Measurements from ENCODE around the gene CELF1. TPM values are rescaled to one million over a fixed set of nuclear protein-coding genes. Genes with fewer than 3 reads are reported as not detected.

CELF1 gene
- polyA plus RNA-seq, 1 experiment = 87.2 TPM

DNA sequence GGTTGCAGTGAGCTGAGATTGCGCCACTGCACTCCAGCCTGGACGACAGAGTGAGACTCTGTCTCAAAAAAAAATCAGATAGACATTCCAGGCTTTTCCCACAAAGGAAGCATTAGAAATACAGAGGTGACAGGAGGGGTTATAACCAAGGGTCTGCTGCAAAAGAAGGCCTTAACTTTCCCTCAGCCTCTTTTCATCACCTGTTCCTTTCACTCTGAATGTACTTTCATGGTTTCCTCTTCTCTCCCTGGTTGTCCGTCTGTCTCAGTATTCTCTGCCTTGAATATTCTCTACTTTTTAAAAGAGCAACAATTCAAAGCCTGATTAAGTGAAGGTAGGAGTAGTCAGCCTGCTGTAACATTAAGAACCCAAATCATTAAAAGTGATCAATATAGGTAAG, 50.2 kb downstream of the CELF1 start:
- DNase-seq (ENCODE audit: low read depth, low spot score) = no peak
- Histone ChIP-seq H3K27me3 (ENCODE audit: control insufficient read depth, insufficient read depth, low read length) (no peaks in the 10 kb centered on the region), H3K9me3 (ENCODE audit: control insufficient read depth, insufficient read depth, low read length) (no peaks in the 10 kb centered on the region), H3K4me3 (ENCODE audit: low read depth, low read length) (no peak overlapping the region), H3K27ac (ENCODE audit: low read depth, low read length) (no peak overlapping the region)
- ChIA-PET POLR2A (no interaction called here), CTCF (no interaction called here)
- TF ChIP-seq, protein P1, sequence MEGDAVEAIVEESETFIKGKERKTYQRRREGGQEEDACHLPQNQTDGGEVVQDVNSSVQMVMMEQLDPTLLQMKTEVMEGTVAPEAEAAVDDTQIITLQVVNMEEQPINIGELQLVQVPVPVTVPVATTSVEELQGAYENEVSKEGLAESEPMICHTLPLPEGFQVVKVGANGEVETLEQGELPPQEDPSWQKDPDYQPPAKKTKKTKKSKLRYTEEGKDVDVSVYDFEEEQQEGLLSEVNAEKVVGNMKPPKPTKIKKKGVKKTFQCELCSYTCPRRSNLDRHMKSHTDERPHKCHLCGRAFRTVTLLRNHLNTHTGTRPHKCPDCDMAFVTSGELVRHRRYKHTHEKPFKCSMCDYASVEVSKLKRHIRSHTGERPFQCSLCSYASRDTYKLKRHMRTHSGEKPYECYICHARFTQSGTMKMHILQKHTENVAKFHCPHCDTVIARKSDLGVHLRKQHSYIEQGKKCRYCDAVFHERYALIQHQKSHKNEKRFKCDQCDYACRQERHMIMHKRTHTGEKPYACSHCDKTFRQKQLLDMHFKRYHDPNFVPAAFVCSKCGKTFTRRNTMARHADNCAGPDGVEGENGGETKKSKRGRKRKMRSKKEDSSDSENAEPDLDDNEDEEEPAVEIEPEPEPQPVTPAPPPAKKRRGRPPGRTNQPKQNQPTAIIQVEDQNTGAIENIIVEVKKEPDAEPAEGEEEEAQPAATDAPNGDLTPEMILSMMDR (IDR thresholded peaks at IDR 0.05; ENCODE audit: low read depth, low read length) = no peak

DNA sequence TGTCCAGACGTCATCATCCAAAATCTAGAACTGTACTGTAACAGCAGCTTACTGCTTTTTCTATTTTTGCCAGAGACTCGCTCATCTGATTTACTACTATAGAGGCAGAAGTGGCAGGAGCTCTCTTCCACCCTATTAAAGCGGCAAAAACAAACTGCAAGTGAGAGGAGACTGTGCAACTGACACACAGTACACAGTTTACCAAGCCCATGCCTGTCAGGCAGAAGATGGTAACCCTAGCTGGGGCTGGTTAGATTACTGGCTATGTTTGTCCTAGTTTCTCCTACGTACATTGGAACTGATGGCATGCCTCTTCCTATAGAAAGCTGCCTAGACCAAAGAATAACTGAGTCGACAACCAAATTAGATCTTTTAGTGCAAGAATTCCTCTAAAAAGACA, 51.8 kb downstream of the CELF1 start:
- CTCF ChIA-PET = no interaction called here
- Histone ChIP-seq H3K27me3 (ENCODE audit: control insufficient read depth, insufficient read depth, low read length) (no peaks in the 10 kb centered on the region), H3K4me3 (ENCODE audit: low read depth, low read length) (no peak overlapping the region), H3K27ac (ENCODE audit: low read depth, low read length) (no peak overlapping the region), H3K9me3 (ENCODE audit: control insufficient read depth, insufficient read depth, low read length) (no peaks in the 10 kb centered on the region)
- DNase-seq (ENCODE audit: low read depth, low spot score) = no peak
- TF ChIP-seq, protein P1 (IDR thresholded peaks at IDR 0.05; ENCODE audit: low read depth, low read length) = no peak
- POLR2A ChIA-PET = interaction anchor here (1.6 kb wide), 1 partner anchor 10 kb away, joined by 3 read pairs; no protein-coding TSS in a partner anchor

DNA sequence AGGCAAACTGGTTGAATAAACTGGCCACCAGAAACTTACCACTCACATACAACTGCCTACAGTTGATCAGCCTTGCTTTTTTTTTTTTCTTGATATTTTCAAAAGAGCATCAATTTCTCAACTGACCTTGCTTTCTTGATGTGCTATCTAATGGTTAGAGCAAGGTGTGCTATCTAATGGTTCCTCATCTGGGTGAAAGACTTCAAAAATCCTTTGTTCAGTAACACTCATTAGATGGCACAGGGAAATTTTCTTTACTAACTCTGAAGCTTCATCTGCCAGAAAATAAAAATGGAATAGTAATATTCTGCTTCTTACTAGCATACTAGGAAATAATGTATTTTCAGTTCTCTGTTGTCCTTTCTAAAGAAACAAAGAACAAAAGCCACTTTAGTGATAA, 52.8 kb downstream of the CELF1 start:
- TF ChIP-seq, protein P1 (IDR thresholded peaks at IDR 0.05; ENCODE audit: low read depth, low read length) = no peak
- DNase-seq (ENCODE audit: low read depth, low spot score) = no peak
- H3K27ac ChIP-seq (ENCODE audit: low read depth, low read length) = no peak overlapping the region
- no peaks in the 10 kb centered on the region for H3K9me3 ChIP-seq (ENCODE audit: control insufficient read depth, insufficient read depth, low read length)
- POLR2A ChIA-PET = interaction anchor here (1.6 kb wide), 1 partner anchor 9 kb away, joined by 3 read pairs; no protein-coding TSS in a partner anchor
- no peaks in the 10 kb centered on the region for H3K27me3 ChIP-seq (ENCODE audit: control insufficient read depth, insufficient read depth, low read length)
- CTCF ChIA-PET = interaction anchor here (0.6 kb wide), 1 partner anchor 16 kb away, joined by 4 read pairs; no protein-coding TSS in a partner anchor
- no peak overlapping the region for H3K4me3 ChIP-seq (ENCODE audit: low read depth, low read length)

DNA sequence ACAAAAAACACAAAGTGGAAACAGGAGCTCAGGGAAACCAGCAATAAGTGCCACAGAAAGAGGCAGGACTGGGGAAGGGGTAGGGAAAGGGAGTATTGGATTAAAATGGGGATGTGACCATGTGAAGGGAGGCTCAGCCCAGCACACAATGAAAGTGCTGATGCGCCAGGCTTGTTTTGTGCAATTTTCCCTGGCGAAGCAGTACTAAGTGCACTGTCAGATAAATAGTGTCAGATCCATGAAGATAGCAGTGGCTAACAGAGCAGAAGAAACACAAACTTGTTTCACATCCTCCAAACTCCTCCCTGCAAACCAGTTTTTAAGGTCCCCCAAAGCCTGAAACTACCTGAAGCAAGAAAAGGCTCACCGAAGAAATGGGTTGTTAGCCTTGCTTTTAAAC, 53.3 kb downstream of the CELF1 start:
- TF ChIP-seq, protein P1 (IDR thresholded peaks at IDR 0.05; ENCODE audit: low read depth, low read length) = no peak
- no peak overlapping the region for H3K27ac ChIP-seq (ENCODE audit: low read depth, low read length)
- no peak for DNase-seq (ENCODE audit: low read depth, low spot score)
- H3K4me3 ChIP-seq (ENCODE audit: low read depth, low read length) = no peak overlapping the region
- no peaks in the 10 kb centered on the region for H3K9me3 ChIP-seq (ENCODE audit: control insufficient read depth, insufficient read depth, low read length)
- POLR2A ChIA-PET = no interaction called here
- no peaks in the 10 kb centered on the region for H3K27me3 ChIP-seq (ENCODE audit: control insufficient read depth, insufficient read depth, low read length)
- CTCF ChIA-PET = interaction anchor here (1.1 kb wide), 1 partner anchor 87 kb away, joined by 3 read pairs; no protein-coding TSS in a partner anchor

DNA sequence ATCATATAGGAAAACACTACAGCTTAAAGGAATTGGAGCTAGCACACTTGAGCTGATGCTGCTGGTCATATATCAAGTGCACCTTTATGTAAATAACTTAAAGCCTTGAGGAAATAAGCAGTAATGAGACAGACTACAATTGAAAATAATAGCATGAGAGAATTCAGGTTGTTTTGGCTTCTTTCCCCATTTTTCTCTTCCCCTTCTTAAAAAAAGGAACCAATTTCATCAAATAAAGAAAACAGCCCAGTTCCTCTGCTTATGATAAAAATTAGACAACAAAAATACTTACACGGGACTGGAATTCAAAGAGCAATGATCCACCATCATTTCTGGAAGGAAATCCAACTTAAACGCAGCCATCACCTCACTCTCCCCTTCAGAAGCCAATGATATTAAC, 53.8 kb downstream of the CELF1 start:
- CTCF ChIA-PET = interaction anchor here (0.8 to 1.1 kb wide), 2 partner anchors 13 to 87 kb away, joined by 3 read pairs; no protein-coding TSS in a partner anchor
- H3K4me3 ChIP-seq (ENCODE audit: low read depth, low read length) = no peak overlapping the region
- H3K27me3 ChIP-seq (ENCODE audit: control insufficient read depth, insufficient read depth, low read length) = no peaks in the 10 kb centered on the region
- TF ChIP-seq, protein P1 (IDR thresholded peaks at IDR 0.05; ENCODE audit: low read depth, low read length) = no peak
- POLR2A ChIA-PET = no interaction called here
- DNase-seq (ENCODE audit: low read depth, low spot score) = no peak
- H3K27ac ChIP-seq (ENCODE audit: low read depth, low read length) = no peak overlapping the region
- H3K9me3 ChIP-seq (ENCODE audit: control insufficient read depth, insufficient read depth, low read length) = no peaks in the 10 kb centered on the region
